Lower leg skin (tissue), 4 donors: ENCODE measurements around the gene ZNF410. TPM values are rescaled to one million over a fixed set of nuclear protein-coding genes. Genes with fewer than 3 reads are reported as not detected.
A peak's percentile ranks its signal among the peaks of the same experiment; 100 is the strongest.

ENCODE experiments used
- DNase-seq, 2 donors: peaks; one replicate each; pipeline ENCODE4 v3.0.0-alpha.2; 2019; ENCODE audit warnings: low spot score in 2 of 2
- H3K4me3 ChIP-seq: fragments of 200-600 bp; sonication (generic); 2 replicates; pipeline ENCODE4 v1.5.1; 2017; ENCODE audit warnings: mild to moderate bottlenecking, low read depth; ENCODE audit not compliant: poor library complexity, severe bottlenecking
- POLR2A ChIP-seq, 2 donors: fragments of 450-650 bp; IDR thresholded peaks; one replicate each; pipeline ENCODE4 v1.6.1; 2016 to 2017; ENCODE audit warnings: antibody characterized with exemption in 2 of 2, mild to moderate bottlenecking in 1 of 2, moderate library complexity in 1 of 2
- WGBS, 2 donors: methylation state at CpG; one replicate each; pipeline ENCODE4 v1.1.5; 2018; 5-methylcytosine and 5-hydroxymethylcytosine counted together
- intact Hi-C: fragments of 100-400 bp; cut with DNase I; formaldehyde crosslinking; loops from one replicate; pipeline ENCODE4 v1.15.0; 2023; ENCODE audit warnings: low total_unique reads
- total RNA-seq, 4 donors: library from RNA; depleted of rRNA; stranded (reverse); fragments of >200 nt; gene quantifications; one replicate each; pipeline ENCODE4 v1.1.0, GENCODE V29; 2016
- TF ChIP-seq, protein P1 (sequence below), 3 donors: fragments of 450-650 bp; IDR thresholded peaks; one replicate each; pipeline ENCODE4 v1.5.1; 2016; ENCODE audit warnings: antibody characterized with exemption in 3 of 3, mild to moderate bottlenecking in 3 of 3, moderate library complexity in 2 of 3

The ZNF410 gene
- total RNA-seq, 4 donors from 2014 or later: 38.7 to 55.3 (median 50.5) TPM

DNA sequence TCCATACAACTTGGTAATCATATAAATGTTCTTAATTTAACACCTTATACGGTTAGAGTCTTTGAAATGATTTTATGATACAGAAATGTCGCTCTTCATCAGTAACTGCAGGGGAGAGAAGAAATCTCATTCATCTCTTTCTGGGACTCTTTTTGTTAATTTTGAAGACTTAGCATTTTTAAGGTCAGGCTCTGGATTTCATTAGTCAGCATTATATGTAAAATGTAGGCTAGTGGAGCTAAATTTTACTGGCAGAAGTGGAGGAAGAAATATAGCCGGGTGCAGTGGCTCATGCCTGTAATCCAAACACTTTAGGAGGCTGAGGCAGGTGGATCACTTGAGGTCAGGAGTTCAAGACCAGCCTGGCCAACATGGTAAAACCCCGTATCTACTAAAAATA lies 39.7 kb upstream of the ZNF410 start:
- WGBS, 2 donors: 76 to 80% methylated on average over 4 of the region's 4 CpGs
- no peak for TF ChIP-seq POLR2A (IDR thresholded peaks at IDR 0.05)
- TF ChIP-seq, protein P1, sequence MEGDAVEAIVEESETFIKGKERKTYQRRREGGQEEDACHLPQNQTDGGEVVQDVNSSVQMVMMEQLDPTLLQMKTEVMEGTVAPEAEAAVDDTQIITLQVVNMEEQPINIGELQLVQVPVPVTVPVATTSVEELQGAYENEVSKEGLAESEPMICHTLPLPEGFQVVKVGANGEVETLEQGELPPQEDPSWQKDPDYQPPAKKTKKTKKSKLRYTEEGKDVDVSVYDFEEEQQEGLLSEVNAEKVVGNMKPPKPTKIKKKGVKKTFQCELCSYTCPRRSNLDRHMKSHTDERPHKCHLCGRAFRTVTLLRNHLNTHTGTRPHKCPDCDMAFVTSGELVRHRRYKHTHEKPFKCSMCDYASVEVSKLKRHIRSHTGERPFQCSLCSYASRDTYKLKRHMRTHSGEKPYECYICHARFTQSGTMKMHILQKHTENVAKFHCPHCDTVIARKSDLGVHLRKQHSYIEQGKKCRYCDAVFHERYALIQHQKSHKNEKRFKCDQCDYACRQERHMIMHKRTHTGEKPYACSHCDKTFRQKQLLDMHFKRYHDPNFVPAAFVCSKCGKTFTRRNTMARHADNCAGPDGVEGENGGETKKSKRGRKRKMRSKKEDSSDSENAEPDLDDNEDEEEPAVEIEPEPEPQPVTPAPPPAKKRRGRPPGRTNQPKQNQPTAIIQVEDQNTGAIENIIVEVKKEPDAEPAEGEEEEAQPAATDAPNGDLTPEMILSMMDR (IDR thresholded peaks at IDR 0.05): no peak

DNA sequence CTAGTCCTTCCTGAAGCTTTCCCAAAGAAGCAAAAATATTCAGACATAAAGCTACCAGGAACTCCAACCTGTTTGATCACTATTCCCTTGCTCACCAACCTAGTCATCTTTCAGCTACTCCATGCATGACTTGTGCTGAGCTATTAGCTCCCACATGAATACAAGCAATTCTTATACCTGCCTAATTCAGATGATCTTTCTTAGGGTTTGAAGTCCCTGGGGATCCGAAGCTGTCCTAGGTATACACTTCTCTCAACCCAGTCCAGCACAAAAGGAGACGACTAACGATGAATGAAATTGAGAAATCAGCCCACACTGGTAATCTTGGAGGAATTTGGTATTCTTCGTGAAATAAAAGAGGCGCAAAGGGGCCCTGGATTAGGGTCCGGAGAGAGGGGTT lies 35.7 kb upstream of the ZNF410 start:
- WGBS, 2 donors: 38 to 46% methylated on average over 6 of the region's 6 CpGs
- intact Hi-C loops: no loop called here
- DNase-seq: no peak

More for the DNA sequence above, 39.7 kb upstream of the ZNF410 start:
- intact Hi-C loops: no loop called here
- no peak for DNase-seq
- no peak overlapping the region for H3K4me3 ChIP-seq

DNA sequence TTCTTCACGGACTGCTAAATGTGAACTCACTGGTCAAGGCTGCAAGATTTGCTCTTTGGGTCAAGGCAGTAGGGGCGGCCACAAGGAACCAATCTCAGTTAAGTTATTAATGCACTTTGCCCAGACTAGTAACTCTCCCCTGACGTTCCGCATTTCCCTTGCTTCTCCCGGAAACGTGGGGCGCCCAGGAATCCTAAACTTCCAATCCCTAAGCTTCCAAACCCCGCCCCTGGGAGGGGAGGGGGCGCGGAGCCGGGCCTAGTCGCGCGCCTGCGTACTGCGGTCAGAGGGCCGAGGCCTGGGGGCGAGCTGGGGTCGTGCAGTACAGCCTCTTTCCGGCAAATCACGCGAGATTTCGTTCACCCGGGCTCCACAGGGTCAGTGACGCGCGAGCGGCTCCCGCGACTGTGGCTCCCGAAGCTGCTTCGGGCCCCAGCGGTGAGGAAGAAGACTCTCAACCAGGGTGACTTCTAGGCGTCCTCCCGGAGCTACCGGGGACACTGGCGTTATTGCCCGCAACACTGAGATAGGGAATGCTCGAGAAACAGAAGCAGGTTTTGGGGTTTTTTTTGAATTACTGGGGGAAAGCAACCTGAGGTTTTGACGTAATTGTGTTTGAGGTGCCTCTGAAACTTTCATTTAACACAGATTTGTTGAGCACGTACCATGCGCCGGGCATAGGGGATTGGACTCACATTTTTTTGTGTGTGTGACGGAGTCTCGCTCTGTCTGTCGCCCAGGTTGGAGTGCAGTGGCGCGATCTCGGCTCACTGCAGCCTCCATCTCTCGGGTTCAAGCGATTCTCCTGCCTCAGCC lies 34.9 kb upstream of the ZNF410 start, which contains the start of gene PTGR2:
Gene PTGR2, plus strand, starts transcription at position 265 of the 816 bp plus-strand sequence. CDS start 7,032 bp downstream, outside the sequence.
- WGBS, 2 donors: 1 to 2% methylated on average over 31 to 43 of the region's 51 CpGs
- TF ChIP-seq POLR2A (IDR thresholded peaks at IDR 0.05): peak in 1 of 2 donors; percentile 72
- TF ChIP-seq, protein P1 (IDR thresholded peaks at IDR 0.05): no peak
- H3K4me3 ChIP-seq: peak within 1 kb of the TSS; percentile 28
- intact Hi-C loops: no loop called here
- DNase-seq: peak; percentile 96 to 99

More for the DNA sequence above, 35.7 kb upstream of the ZNF410 start:
- no peak overlapping the region for H3K4me3 ChIP-seq
- no peak for TF ChIP-seq POLR2A (IDR thresholded peaks at IDR 0.05)
- TF ChIP-seq, protein P1 (IDR thresholded peaks at IDR 0.05): no peak

DNA sequence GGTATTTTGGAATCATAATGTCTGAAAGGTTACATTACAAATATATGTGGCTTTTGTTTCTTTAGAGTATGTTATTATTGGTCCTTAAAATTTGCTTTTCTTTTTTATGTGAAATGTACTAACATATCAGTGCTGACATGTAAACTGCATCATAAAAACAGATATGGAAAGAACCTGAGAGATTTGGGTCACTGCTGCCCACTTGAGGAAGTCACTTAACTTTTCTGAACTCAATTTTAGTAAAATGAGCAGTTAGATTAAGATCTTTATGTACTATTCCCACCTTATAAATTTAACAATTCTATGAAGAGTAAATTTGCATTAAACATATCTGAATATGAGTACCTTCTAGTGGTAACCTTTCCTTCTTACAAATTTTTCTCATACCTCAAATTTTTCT lies 27.5 kb upstream of the ZNF410 start:
- intact Hi-C loops: no loop called here
- DNase-seq: no peak
- no peak overlapping the region for H3K4me3 ChIP-seq
- TF ChIP-seq POLR2A (IDR thresholded peaks at IDR 0.05): no peak
- TF ChIP-seq, protein P1 (IDR thresholded peaks at IDR 0.05): no peak

DNA sequence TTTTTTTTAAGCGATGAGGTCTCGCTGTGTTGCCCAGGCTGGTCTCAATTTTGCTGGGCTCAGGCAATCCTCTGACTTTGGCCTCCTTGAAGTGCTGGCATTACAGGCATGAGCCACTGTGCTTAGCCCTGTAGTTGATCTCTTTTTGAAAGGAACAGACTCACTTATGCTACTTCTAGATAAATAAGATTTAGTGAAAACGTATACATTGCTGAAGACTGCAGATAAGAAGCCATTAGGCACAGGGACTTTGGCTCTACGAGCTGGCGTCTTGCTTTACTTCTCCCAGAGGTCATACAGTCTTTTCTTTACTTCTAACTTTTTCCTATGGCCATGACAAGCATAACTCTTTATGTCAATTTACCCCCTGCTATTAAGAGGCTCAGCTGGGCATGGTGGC lies 25.6 kb upstream of the ZNF410 start:
- H3K4me3 ChIP-seq: no peak overlapping the region
- TF ChIP-seq POLR2A (IDR thresholded peaks at IDR 0.05): no peak
- TF ChIP-seq, protein P1 (IDR thresholded peaks at IDR 0.05): no peak
- no peak for DNase-seq
- WGBS, 2 donors: 94 to 95% methylated on average over 5 of the region's 5 CpGs
- intact Hi-C loops: no loop called here
